PC-3 (cell line): ENCODE results near the gene SAMD11. TPM values are rescaled to one million over a fixed set of nuclear protein-coding genes. Genes with fewer than 3 reads are reported as not detected.
"Not testable (repeated sequence)": the region's sequence is repeated elsewhere in the genome, so short reads cannot be mapped to it uniquely, and the experiment has no call there.

Experiments
- ATAC-seq: fragments of 200-7000 bp; cut with Tn5 transposase; 2 replicates; pipeline ENCODE4 v1.9.1; 2020; ENCODE audit warnings: mild to moderate bottlenecking, moderate library complexity
- BruUV-seq: library from RNA; stranded (reverse); fragments of 400-500 nt; replicated peaks from 2 replicates; lab custom pipeline; 2021; lab: Mats Ljungman, UMichigan
- CTCF ChIA-PET: fragments of 300-600 bp; sonication (Branson Sonifier 250); formaldehyde crosslinking; loops from one replicate; lab custom pipeline; 2022; ENCODE audit warnings: antibody characterized with exemption; lab: Charles Lee
- POLR2A ChIA-PET: fragments of 300-600 bp; sonication (Branson Sonifier 250); formaldehyde crosslinking; loops from one replicate; lab custom pipeline; 2022; ENCODE audit warnings: antibody characterized with exemption; ENCODE audit not compliant: unreplicated experiment; lab: Charles Lee
- DNase-seq: peaks from one replicate; pipeline ENCODE4 v3.0.0-alpha.2; 2015
- H2AFZ ChIP-seq: fragments of 300-600 bp; sonication (generic); 2 replicates; pipeline ENCODE4 v1.6.0; 2016; ENCODE audit warnings: antibody characterized with exemption, low read length
- H3F3A ChIP-seq: fragments of 300-600 bp; sonication (generic); one replicate; pipeline ENCODE4 v1.6.0; 2017; ENCODE audit warnings: antibody characterized with exemption, low read length, control low read depth, mild to moderate bottlenecking; ENCODE audit not compliant: unreplicated experiment
- H3K27ac ChIP-seq: fragments of 300-600 bp; sonication (generic); 2 replicates; pipeline ENCODE4 v1.5.1; 2016; ENCODE audit warnings: mild to moderate bottlenecking, low read length
- H3K27me3 ChIP-seq: fragments of 300-600 bp; sonication (generic); 2 replicates; pipeline ENCODE4 v1.6.1; 2016; ENCODE audit warnings: low read length, mixed read lengths
- H3K36me3 ChIP-seq: fragments of 300-600 bp; sonication (generic); 2 replicates; pipeline ENCODE4 v1.6.1; 2016; ENCODE audit warnings: low read depth, mixed run types, low read length, mixed read lengths
- H3K4me1 ChIP-seq: fragments of 300-600 bp; sonication (generic); 2 replicates; pipeline ENCODE4 v1.5.1; 2016; ENCODE audit warnings: low read length; ENCODE audit not compliant: insufficient read depth
- H3K4me2 ChIP-seq: fragments of 300-600 bp; sonication (generic); 2 replicates; pipeline ENCODE4 v1.6.0; 2016; ENCODE audit warnings: low read length
- H3K4me3 ChIP-seq: fragments of 300-600 bp; sonication (generic); 2 replicates; pipeline ENCODE4 v1.5.1; 2016; ENCODE audit warnings: mild to moderate bottlenecking, low read length, mixed read lengths
- H3K79me2 ChIP-seq: fragments of 300-600 bp; sonication (generic); 2 replicates; pipeline ENCODE4 v1.6.1; 2017; ENCODE audit warnings: low read length, mixed read lengths
- H3K9ac ChIP-seq: fragments of 300-600 bp; sonication (generic); 2 replicates; pipeline ENCODE4 v1.6.0; 2016; ENCODE audit warnings: mild to moderate bottlenecking, low read length
- H3K9me2 ChIP-seq: fragments of 300-600 bp; sonication (generic); replicated peaks from 2 replicates; pipeline ENCODE4 v1.6.1; 2016; ENCODE audit warnings: mixed run types, low read length, mixed read lengths
- H3K9me3 ChIP-seq: fragments of 300-600 bp; sonication (generic); 2 replicates; pipeline ENCODE4 v1.6.1; 2016; ENCODE audit warnings: low read length, mixed read lengths
- H4K20me1 ChIP-seq: fragments of 300-600 bp; sonication (generic); 2 replicates; pipeline ENCODE4 v1.6.1; 2016; ENCODE audit warnings: low read length, mixed read lengths
- EZH2 ChIP-seq: fragments of 300-600 bp; sonication (generic); IDR thresholded peaks from one replicate; pipeline ENCODE4 v1.6.1; 2017; ENCODE audit warnings: antibody characterized with exemption, mild to moderate bottlenecking, low read length; ENCODE audit not compliant: unreplicated experiment
- EZH2phosphoT487 ChIP-seq: fragments of 300-600 bp; sonication (generic); IDR thresholded peaks from 2 replicates; pipeline ENCODE4 v1.6.1; 2018; ENCODE audit warnings: mild to moderate bottlenecking, antibody characterized with exemption, low read length, borderline replicate concordance
- intact Hi-C: fragments of 100-400 bp; cut with micrococcal nuclease; formaldehyde crosslinking; loops from 2 replicates; pipeline ENCODE4 v1.9.0; 2023
- total RNA-seq: library from RNA; depleted of rRNA; stranded (reverse); fragments of >200 nt; gene quantifications from 2 replicates; pipeline ENCODE4 v1.2.3, GENCODE V29; 2014
- TF ChIP-seq, protein P1 (sequence below): fragments of 300-600 bp; sonication (generic); conservative IDR thresholded peaks from 2 replicates; pipeline ENCODE4 v1.5.1; 2017; ENCODE audit warnings: antibody characterized with exemption, low read depth, mild to moderate bottlenecking, low read length

Gene SAMD11
- total RNA-seq, 1 experiment from 2014 or later: 5.8 TPM

DNA sequence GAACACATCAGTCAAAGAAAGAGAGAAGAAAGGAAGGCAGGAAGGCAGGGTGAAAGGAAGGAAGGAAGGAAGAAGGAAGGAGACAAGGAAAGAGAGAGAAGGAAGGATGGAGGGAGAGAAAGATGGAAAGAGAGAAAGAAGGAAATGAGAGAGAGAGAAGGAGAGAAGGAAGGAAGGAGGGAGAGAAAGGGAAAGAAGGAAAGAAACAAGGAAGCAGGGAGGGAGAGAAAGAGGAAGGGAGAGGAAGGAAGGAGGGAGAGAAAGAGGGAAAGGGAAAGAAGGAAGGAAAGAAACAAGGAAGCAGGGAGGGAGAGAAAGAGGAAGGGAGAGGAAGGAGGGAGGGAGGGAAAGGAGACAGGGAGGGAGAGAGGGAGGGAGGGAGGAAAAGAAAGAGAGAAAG is 35.4 kb upstream of the SAMD11 start:
- ChIA-PET CTCF (no interaction called here), POLR2A (no interaction called here)
- Histone ChIP-seq H3F3A (no peaks in the 10 kb centered on the region), H3K4me3 (no peak overlapping the region), H3K4me1 (no peaks in the 10 kb centered on the region), H3K9me2 (no peaks in the 10 kb centered on the region), H3K27me3 (peaks cover 28% of the 10 kb centered on the region), H3K79me2 (no peaks in the 10 kb centered on the region), H4K20me1 (no peaks in the 10 kb centered on the region), H3K9ac (no peak overlapping the region), H3K4me2 (no peak overlapping the region), H2AFZ (no peak overlapping the region), H3K27ac (no peak overlapping the region), H3K9me3 (no peaks in the 10 kb centered on the region), H3K36me3 (no peaks in the 10 kb centered on the region)
- DNase-seq (no peak), ATAC-seq (no peak)
- BruUV-seq: no TSS peak
- no peak for TF ChIP-seq EZH2
- no peak for TF ChIP-seq EZH2phosphoT487
- TF ChIP-seq, protein P1, sequence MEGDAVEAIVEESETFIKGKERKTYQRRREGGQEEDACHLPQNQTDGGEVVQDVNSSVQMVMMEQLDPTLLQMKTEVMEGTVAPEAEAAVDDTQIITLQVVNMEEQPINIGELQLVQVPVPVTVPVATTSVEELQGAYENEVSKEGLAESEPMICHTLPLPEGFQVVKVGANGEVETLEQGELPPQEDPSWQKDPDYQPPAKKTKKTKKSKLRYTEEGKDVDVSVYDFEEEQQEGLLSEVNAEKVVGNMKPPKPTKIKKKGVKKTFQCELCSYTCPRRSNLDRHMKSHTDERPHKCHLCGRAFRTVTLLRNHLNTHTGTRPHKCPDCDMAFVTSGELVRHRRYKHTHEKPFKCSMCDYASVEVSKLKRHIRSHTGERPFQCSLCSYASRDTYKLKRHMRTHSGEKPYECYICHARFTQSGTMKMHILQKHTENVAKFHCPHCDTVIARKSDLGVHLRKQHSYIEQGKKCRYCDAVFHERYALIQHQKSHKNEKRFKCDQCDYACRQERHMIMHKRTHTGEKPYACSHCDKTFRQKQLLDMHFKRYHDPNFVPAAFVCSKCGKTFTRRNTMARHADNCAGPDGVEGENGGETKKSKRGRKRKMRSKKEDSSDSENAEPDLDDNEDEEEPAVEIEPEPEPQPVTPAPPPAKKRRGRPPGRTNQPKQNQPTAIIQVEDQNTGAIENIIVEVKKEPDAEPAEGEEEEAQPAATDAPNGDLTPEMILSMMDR: no peak
- intact Hi-C loops: no loop called here

DNA sequence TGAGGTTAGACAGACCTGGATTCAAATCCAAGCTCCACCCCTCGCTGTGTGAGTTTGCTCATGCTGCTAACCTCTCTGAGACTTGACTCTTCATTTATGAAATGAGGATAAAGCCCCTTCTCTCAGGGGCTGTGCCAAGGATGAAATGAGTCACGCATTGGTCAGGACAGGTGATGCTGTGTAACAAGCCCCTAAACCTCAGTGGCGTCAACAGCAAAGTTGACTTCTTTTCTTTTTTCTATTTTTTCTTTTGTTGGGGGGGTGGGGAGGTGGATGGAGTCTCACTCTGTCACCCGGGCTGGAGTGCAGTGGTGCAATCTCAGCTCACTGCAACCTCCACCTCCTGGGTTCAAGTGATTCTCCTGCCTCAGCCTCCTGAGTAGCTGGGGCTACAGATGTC is 33.9 kb upstream of the SAMD11 start:
- CTCF ChIA-PET, H4K20me1 ChIP-seq, H3K4me1 ChIP-seq: not testable (repeated sequence)

DNA sequence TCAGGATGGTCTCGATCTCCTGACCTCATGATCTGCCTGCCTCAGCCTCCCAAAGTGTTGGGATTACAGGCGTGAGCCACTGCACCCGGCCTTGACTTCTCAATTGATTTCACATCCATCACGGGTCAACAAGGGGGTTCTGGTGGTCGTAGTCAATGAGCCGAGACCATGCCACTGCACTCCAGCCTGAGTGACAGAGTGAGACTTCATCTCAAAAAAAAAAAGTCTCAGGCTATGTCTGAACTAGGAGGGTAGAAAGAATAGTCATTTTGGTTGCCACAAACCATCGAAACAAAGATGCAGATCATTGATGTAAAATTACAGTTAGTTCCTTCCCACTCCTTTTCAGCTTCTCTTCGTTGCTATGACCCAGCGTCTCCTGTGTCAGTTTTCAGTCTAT is 33.5 kb upstream of the SAMD11 start:
- POLR2A ChIA-PET, H3K9ac ChIP-seq, H3K4me2 ChIP-seq, intact Hi-C loops, H3K9me3 ChIP-seq, H3K36me3 ChIP-seq, H3K4me3 ChIP-seq, ATAC-seq, H3K4me1 ChIP-seq, H3K79me2 ChIP-seq, H2AFZ ChIP-seq, CTCF ChIA-PET, H3K9me2 ChIP-seq, BruUV-seq, H3F3A ChIP-seq, H4K20me1 ChIP-seq, DNase-seq, H3K27ac ChIP-seq: not testable (repeated sequence)
- H3K27me3 ChIP-seq: peaks cover 18% of the 10 kb centered on the region

More for the DNA sequence above, 33.9 kb upstream of the SAMD11 start:
- H3K4me3 ChIP-seq, H3K4me2 ChIP-seq, H3K9me2 ChIP-seq, POLR2A ChIA-PET, H3K36me3 ChIP-seq, H3K9ac ChIP-seq, H2AFZ ChIP-seq, H3F3A ChIP-seq, BruUV-seq, H3K9me3 ChIP-seq, H3K79me2 ChIP-seq, ATAC-seq, intact Hi-C loops, DNase-seq, H3K27ac ChIP-seq: not testable (repeated sequence)
- H3K27me3 ChIP-seq: peaks cover 20% of the 10 kb centered on the region

DNA sequence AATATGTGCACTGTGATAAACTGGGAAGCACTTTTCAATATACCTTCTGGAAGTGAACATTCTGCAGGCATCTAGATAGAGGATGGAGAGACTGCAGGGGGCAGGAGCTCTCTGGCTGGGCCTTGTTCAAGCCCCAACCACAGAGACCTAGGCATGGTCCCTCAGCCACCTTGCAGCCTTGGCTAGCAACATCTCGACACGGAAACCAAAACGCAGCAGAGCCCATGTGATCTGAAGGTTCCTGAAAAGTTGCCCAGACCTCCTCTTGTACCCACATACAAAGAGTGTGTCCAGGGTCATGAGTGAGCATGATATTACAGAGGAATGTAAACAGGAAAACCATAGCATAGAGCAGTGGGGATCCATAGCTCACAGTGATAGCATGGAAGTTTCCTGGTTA is 33.1 kb upstream of the SAMD11 start:
- Histone ChIP-seq H4K20me1 (no peaks in the 10 kb centered on the region), H3K4me3 (no peak overlapping the region), H3K4me2 (no peak overlapping the region), H3K9ac (no peak overlapping the region), H3F3A (no peaks in the 10 kb centered on the region), H3K27ac (no peak overlapping the region), H3K36me3 (no peaks in the 10 kb centered on the region), H3K79me2 (no peaks in the 10 kb centered on the region), H2AFZ (no peak overlapping the region), H3K9me3 (no peaks in the 10 kb centered on the region), H3K4me1 (no peaks in the 10 kb centered on the region), H3K27me3 (peaks cover 14% of the 10 kb centered on the region), H3K9me2 (no peaks in the 10 kb centered on the region)
- no peak for ATAC-seq
- intact Hi-C loops: no loop called here
- ChIA-PET CTCF (no interaction called here), POLR2A (no interaction called here)
- DNase-seq: no peak
- no TSS peak for BruUV-seq
- TF ChIP-seq, protein P1: no peak
- TF ChIP-seq EZH2phosphoT487 (no peak), EZH2 (no peak)
